Mesothelial cell of epicardium (in vitro differentiated cells): ENCODE results near the gene TOGARAM1. TPM values are rescaled to one million over a fixed set of nuclear protein-coding genes. Genes with fewer than 3 reads are reported as not detected.

Experiments
- DNase-seq, 2 experiments: peaks; one replicate each; pipeline ENCODE4 v3.0.0; 2021; ENCODE audit warnings: low spot score in 2 of 2; ENCODE audit not compliant: unreplicated experiment in 2 of 2
- H3K27ac Mint-ChIP-seq: 2 replicates; pipeline ENCODE4 v1.8.0; 2021; ENCODE audit warnings: mixed read lengths
- H3K27me3 Mint-ChIP-seq: 2 replicates; pipeline ENCODE4 v1.8.0; 2021; ENCODE audit warnings: low read depth, mixed read lengths
- H3K36me3 Mint-ChIP-seq: 2 replicates; pipeline ENCODE4 v1.8.0; 2021; ENCODE audit warnings: mixed read lengths
- H3K4me1 Mint-ChIP-seq: 2 replicates; pipeline ENCODE4 v1.8.0; 2021; ENCODE audit warnings: mixed read lengths
- H3K4me3 Mint-ChIP-seq: 2 replicates; pipeline ENCODE4 v1.8.0; 2021; ENCODE audit warnings: mild to moderate bottlenecking, moderate library complexity, mixed read lengths
- H3K9me3 Mint-ChIP-seq: 2 replicates; pipeline ENCODE4 v1.8.0; 2021; ENCODE audit warnings: mixed read lengths
- CTCF ChIP-seq: fragments of 200-600 bp; sonication (generic); IDR thresholded peaks from one replicate; pipeline ENCODE4 v1.5.0; 2021; ENCODE audit warnings: antibody characterized with exemption; ENCODE audit not compliant: unreplicated experiment
- total RNA-seq: library from RNA; stranded (reverse); gene quantifications from 3 replicates; pipeline ENCODE4 v1.2.1, GENCODE V29; 2021

Gene TOGARAM1
- total RNA-seq, 1 donor from 2014 or later, result 27.3 TPM

- no peak for TF ChIP-seq CTCF
- Mint-ChIP-seq H3K9me3 (no peaks in the 10 kb centered on the region), H3K27ac (no peak overlapping the region), H3K36me3 (peaks cover 28% of the 10 kb centered on the region), H3K27me3 (no peaks in the 10 kb centered on the region), H3K4me3 (no peak overlapping the region), H3K4me1 (no peaks in the 10 kb centered on the region)
- no peak for DNase-seq
Observed at GRCh38 chr14:45015133-45015532, 53.1 kb downstream of the TOGARAM1 start.

- no peak for DNase-seq
- Mint-ChIP-seq H3K36me3 (peaks cover 19% of the 10 kb centered on the region), H3K27me3 (no peaks in the 10 kb centered on the region), H3K9me3 (no peaks in the 10 kb centered on the region), H3K27ac (no peak overlapping the region), H3K4me1 (no peaks in the 10 kb centered on the region), H3K4me3 (no peak overlapping the region)
- no peak for TF ChIP-seq CTCF
Observed at GRCh38 chr14:45028107-45028626, 66.2 kb downstream of the TOGARAM1 start.

DNA sequence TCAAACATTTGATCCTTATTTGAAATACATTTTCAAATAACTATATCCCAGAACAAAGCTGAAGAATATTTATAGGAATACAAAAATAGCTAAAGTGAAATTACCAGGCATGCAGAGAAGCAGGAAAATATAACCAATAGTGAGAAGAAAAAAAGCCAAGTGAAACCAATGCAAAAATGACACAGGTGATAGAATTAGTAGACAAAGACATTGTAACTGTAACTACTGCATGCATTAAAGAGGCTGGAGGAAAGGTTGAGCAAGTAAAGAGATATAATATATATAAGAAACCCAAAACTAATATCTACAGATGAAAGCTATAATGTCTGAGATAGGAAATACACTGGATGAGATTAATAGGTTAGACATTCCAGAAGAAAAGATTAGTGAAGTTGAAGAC lies 72.7 kb downstream of the TOGARAM1 start:
- Mint-ChIP-seq H3K9me3 (peaks cover 18% of the 10 kb centered on the region), H3K27me3 (no peaks in the 10 kb centered on the region), H3K4me1 (no peaks in the 10 kb centered on the region), H3K4me3 (no peak overlapping the region), H3K36me3 (peaks cover 51% of the 10 kb centered on the region), H3K27ac (no peak overlapping the region)
- DNase-seq, result no peak
- no peak for TF ChIP-seq CTCF

DNA sequence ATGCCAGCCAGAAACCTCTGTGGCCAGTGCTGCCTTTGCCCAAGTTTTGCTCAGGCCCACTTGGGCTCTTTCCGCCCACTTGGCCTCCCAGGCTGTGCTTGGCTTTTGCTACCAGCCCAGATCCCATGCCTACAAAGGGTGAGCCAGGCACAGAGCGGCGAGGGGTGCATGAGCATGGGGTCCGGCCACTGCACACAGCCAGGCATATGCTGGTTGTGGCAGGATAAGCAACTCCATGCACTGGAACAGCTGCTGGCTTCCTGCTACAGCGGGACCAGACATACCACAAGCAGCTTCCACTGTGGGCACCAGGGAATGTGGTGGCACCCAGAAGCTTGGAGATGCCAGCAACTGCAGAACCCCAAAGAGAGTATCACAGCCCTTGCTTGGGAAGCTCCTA lies 76.3 kb downstream of the TOGARAM1 start:
- H3K4me1 Mint-ChIP-seq, result no peaks in the 10 kb centered on the region
- no peaks in the 10 kb centered on the region for H3K27me3 Mint-ChIP-seq
- TF ChIP-seq CTCF, result no peak
- H3K36me3 Mint-ChIP-seq, result peaks cover 64% of the 10 kb centered on the region
- no peak overlapping the region for H3K4me3 Mint-ChIP-seq
- no peak for DNase-seq
- peaks cover 18% of the 10 kb centered on the region for H3K9me3 Mint-ChIP-seq
- H3K27ac Mint-ChIP-seq, result no peak overlapping the region

DNA sequence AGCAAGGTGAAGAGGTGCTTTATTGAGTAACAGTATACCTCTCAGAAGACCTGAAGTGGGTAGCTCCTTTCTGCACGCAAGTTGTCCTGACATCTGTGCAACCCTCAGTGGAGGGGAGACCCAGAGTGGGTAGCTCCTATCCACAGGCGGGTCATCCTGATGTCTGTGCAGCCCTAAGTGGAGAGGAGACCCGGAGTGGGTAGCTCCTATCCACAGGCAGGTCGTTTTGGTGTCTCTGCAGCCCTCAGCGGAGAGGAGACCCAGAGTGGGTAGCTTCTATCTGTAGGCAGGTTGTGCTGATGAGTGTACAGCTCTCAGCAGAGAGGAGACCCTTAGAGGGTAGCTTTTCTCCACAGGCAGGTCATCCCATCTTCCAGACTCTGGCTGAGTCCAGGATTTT lies 76.9 kb downstream of the TOGARAM1 start:
- H3K4me3 Mint-ChIP-seq, result no peak overlapping the region
- peaks cover 62% of the 10 kb centered on the region for H3K36me3 Mint-ChIP-seq

More for the DNA sequence above, 76.9 kb downstream of the TOGARAM1 start:
- DNase-seq, result no peak
- H3K9me3 Mint-ChIP-seq, result peaks cover 18% of the 10 kb centered on the region
- no peak for TF ChIP-seq CTCF
- H3K27ac Mint-ChIP-seq, result no peak overlapping the region
- H3K27me3 Mint-ChIP-seq, result no peaks in the 10 kb centered on the region
- no peaks in the 10 kb centered on the region for H3K4me1 Mint-ChIP-seq
